ENCODE measurements around the gene MPC1L.

Gene MPC1L

GRCh38 chrX:40632199-40632598 lies 9.0 kb downstream of the MPC1L start:
- no peak for DNase-seq

- no peak for DNase-seq
Measured at GRCh38 chrX:40637687-40638086, 14.5 kb downstream of the MPC1L start.

- DNase-seq = no peak
Measured at GRCh38 chrX:40644176-40644575, 20.9 kb downstream of the MPC1L start.

- peak; percentile 10 for DNase-seq
Measured at GRCh38 chrX:40644821-40645358, 21.7 kb downstream of the MPC1L start.

- no peak for DNase-seq
Measured at GRCh38 chrX:40646489-40647306, 23.5 kb downstream of the MPC1L start.

- peak; percentile 51 for DNase-seq
Measured at GRCh38 chrX:40647307-40648197, 24.3 kb downstream of the MPC1L start, which contains the start of gene CXorf38. CXorf38 (minus strand) TSS chrX:40647561; CDS start chrX:40647520, 41 bp downstream.

GRCh38 chrX:40651620-40652223 lies 28.5 kb downstream of the MPC1L start:
- DNase-seq = peak; percentile 16

- DNase-seq = no peak
Measured at GRCh38 chrX:40652664-40653063, 29.4 kb downstream of the MPC1L start.

GRCh38 chrX:40653535-40653934 lies 30.3 kb downstream of the MPC1L start:
- no peak for DNase-seq

GRCh38 chrX:40660381-40660780 lies 37.2 kb downstream of the MPC1L start:
- DNase-seq = no peak

GRCh38 chrX:40661489-40661888 lies 38.3 kb downstream of the MPC1L start:
- no peak for DNase-seq

- DNase-seq = no peak
Measured at GRCh38 chrX:40663078-40663740, 40.0 kb downstream of the MPC1L start.

GRCh38 chrX:40663880-40664630 lies 40.8 kb downstream of the MPC1L start:
- DNase-seq = no peak

- DNase-seq = peak; percentile 23
Measured at GRCh38 chrX:40671126-40671525, 47.9 kb downstream of the MPC1L start.
